Thyroid gland (tissue), 4 donors: ENCODE data around the gene SNAPC3. TPM values are rescaled to one million over a fixed set of nuclear protein-coding genes. Genes with fewer than 3 reads are reported as not detected.

Source experiments
- DNase-seq, 2 donors: peaks; one replicate each; pipeline ENCODE4 v3.0.0-alpha.2; 2019
- H3K27ac ChIP-seq, 3 donors: fragments of 200-600 bp; sonication (generic); 1 replicate in 2 of 3; 2 replicates in 1 of 3; pipeline ENCODE4 v1.5.1; 2016 to 2019; ENCODE audit warnings: mild to moderate bottlenecking in 1 of 3, moderate library complexity in 1 of 3
- H3K27me3 ChIP-seq: fragments of 200-600 bp; sonication (generic); one replicate; pipeline ENCODE4 v1.5.1; 2019
- H3K36me3 ChIP-seq, 2 donors: fragments of 200-600 bp; sonication (generic); one replicate each; pipeline ENCODE4 v1.5.1; 2016 to 2019
- H3K4me1 ChIP-seq, 2 donors: fragments of 200-600 bp; sonication (generic); one replicate each; pipeline ENCODE4 v1.5.1; 2017 to 2019
- H3K4me3 ChIP-seq, 3 donors: fragments of 200-600 bp; sonication (generic); replicated peaks in 1 of 3; 1 replicate in 2 of 3; 2 replicates in 1 of 3; pipeline ENCODE4 v1.5.1; 2016; ENCODE audit warnings: mild to moderate bottlenecking in 1 of 3
- H3K9me3 ChIP-seq: fragments of 200-600 bp; sonication (generic); one replicate; pipeline ENCODE4 v1.5.1; 2017
- CTCF ChIP-seq, 6 experiments: fragments of 200-600 bp in 3 of 6; fragments of 450-650 bp in 3 of 6; sonication (generic) in 3 of 6; IDR thresholded peaks; one replicate each; pipeline ENCODE4 v1.5.1; 2016 to 2019; ENCODE audit warnings: antibody characterized with exemption in 6 of 6, mild to moderate bottlenecking in 2 of 6, inconsistent platforms in 1 of 6, moderate library complexity in 1 of 6
- POLR2A ChIP-seq, 2 donors: fragments of 450-650 bp; IDR thresholded peaks; one replicate each; pipeline ENCODE4 v1.6.1; 2017; ENCODE audit warnings: antibody characterized with exemption in 2 of 2, mild to moderate bottlenecking in 2 of 2, moderate library complexity in 1 of 2
- WGBS, 2 donors: methylation state at CpG; one replicate each; pipeline ENCODE4 v1.1.5; 2017; 5-methylcytosine and 5-hydroxymethylcytosine counted together
- intact Hi-C: fragments of 100-400 bp; cut with DNase I; formaldehyde crosslinking; loops from one replicate; pipeline ENCODE4 v1.15.1; 2023
- total RNA-seq, 4 donors: library from RNA; depleted of rRNA; stranded (reverse); fragments of >200 nt; gene quantifications; one replicate each; pipeline ENCODE4 v1.2.3, GENCODE V29; 2016

The SNAPC3 gene
- total RNA-seq, 4 donors from 2014 or later: 32.4 to 51.3 (median 34.2) TPM

- Histone ChIP-seq H3K4me1 (no peaks in the 10 kb centered on the region), H3K9me3 (no peaks in the 10 kb centered on the region), H3K27me3 (no peaks in the 10 kb centered on the region), H3K36me3 (no peaks in the 10 kb centered on the region), H3K4me3 (no peak overlapping the region), H3K27ac (no peak overlapping the region)
- TF ChIP-seq CTCF (IDR thresholded peaks at IDR 0.05) (no peak), POLR2A (IDR thresholded peaks at IDR 0.05) (no peak)
- intact Hi-C loops: no loop called here
- WGBS, 2 donors: 70 to 79% methylated on average over 2 of the region's 2 CpGs
- no peak for DNase-seq
Measured at GRCh38 chr9:15499139-15499538, 76.5 kb downstream of the SNAPC3 start.

- Histone ChIP-seq H3K4me1 (no peaks in the 10 kb centered on the region), H3K27ac (no peak overlapping the region), H3K4me3 (no peak overlapping the region), H3K27me3 (no peaks in the 10 kb centered on the region), H3K9me3 (no peaks in the 10 kb centered on the region), H3K36me3 (peaks cover 0 to 4% of the 10 kb centered on the region in 2 donors)
- no peak for DNase-seq
- TF ChIP-seq POLR2A (IDR thresholded peaks at IDR 0.05) (no peak), CTCF (IDR thresholded peaks at IDR 0.05) (no peak)
- intact Hi-C loops: no loop called here
- 61 to 62% methylated on average over 6 of the region's 6 CpGs for WGBS, 2 donors
Measured at GRCh38 chr9:15501179-15501578, 78.5 kb downstream of the SNAPC3 start.

GRCh38 chr9:15501803-15502202, 79.1 kb downstream of the SNAPC3 start:
- TF ChIP-seq CTCF (IDR thresholded peaks at IDR 0.05) (no peak), POLR2A (IDR thresholded peaks at IDR 0.05) (no peak)
- DNase-seq: no peak

GRCh38 chr9:15505921-15506320, 83.2 kb downstream of the SNAPC3 start:
- WGBS, 2 donors: 95 to 98% methylated on average over 3 of the region's 3 CpGs
- no peaks in the 10 kb centered on the region for H3K27me3 ChIP-seq
- DNase-seq: no peak
- no peak overlapping the region for H3K27ac ChIP-seq
- H3K4me1 ChIP-seq: peaks cover 4 to 10% of the 10 kb centered on the region in 2 donors
- peaks cover 0 to 6% of the 10 kb centered on the region in 2 donors for H3K36me3 ChIP-seq
- intact Hi-C loops: no loop called here
- no peak for TF ChIP-seq POLR2A (IDR thresholded peaks at IDR 0.05)
- no peak for TF ChIP-seq CTCF (IDR thresholded peaks at IDR 0.05)
- H3K9me3 ChIP-seq: no peaks in the 10 kb centered on the region
- no peak overlapping the region for H3K4me3 ChIP-seq

More at GRCh38 chr9:15501803-15502202, 79.1 kb downstream of the SNAPC3 start:
- H3K36me3 ChIP-seq: peaks cover 0 to 6% of the 10 kb centered on the region in 2 donors
- no peak overlapping the region for H3K27ac ChIP-seq
- no peak overlapping the region for H3K4me3 ChIP-seq
- no peaks in the 10 kb centered on the region for H3K4me1 ChIP-seq
- no peaks in the 10 kb centered on the region for H3K9me3 ChIP-seq
- intact Hi-C loops: no loop called here
- H3K27me3 ChIP-seq: no peaks in the 10 kb centered on the region
- WGBS, 2 donors: 92 to 95% methylated on average over 5 of the region's 5 CpGs

GRCh38 chr9:15509931-15510788, 87.5 kb downstream of the SNAPC3 start:
- peaks cover 0 to 6% of the 10 kb centered on the region in 2 donors for H3K36me3 ChIP-seq
- no peaks in the 10 kb centered on the region for H3K9me3 ChIP-seq
- peak overlapping the region; percentile 69 to 86 (median 86) for H3K4me3 ChIP-seq
- 2% methylated on average over 19 to 58 of the region's 76 CpGs for WGBS, 2 donors
- peaks cover 4 to 10% of the 10 kb centered on the region in 2 donors for H3K4me1 ChIP-seq
- peak overlapping the region; percentile 82 to 96 (median 88) for H3K27ac ChIP-seq
- no peaks in the 10 kb centered on the region for H3K27me3 ChIP-seq
- DNase-seq: peak; percentile 38 to 55
- intact Hi-C loops: no loop called here
- TF ChIP-seq POLR2A (IDR thresholded peaks at IDR 0.05) (no peak), CTCF (IDR thresholded peaks at IDR 0.05) (no peak)
